Hepatocyte (in vitro differentiated cells): ENCODE measurements around the gene CHD2. TPM values are rescaled to one million over a fixed set of nuclear protein-coding genes. Genes with fewer than 3 reads are reported as not detected.

Experiments
- DNase-seq: peaks from one replicate; pipeline ENCODE4 v3.0.0-alpha.2; 2016; ENCODE audit warnings: low spot score
- H2AFZ ChIP-seq: fragments of 200-600 bp; sonication (generic); 2 replicates; pipeline ENCODE4 v1.6.0; 2016; ENCODE audit warnings: antibody characterized with exemption, mild to moderate bottlenecking
- H3K27ac ChIP-seq: fragments of 200-600 bp; sonication (generic); 2 replicates; pipeline ENCODE4 v1.5.1; 2016; ENCODE audit warnings: mild to moderate bottlenecking
- H3K27me3 ChIP-seq: fragments of 200-600 bp; sonication (generic); 2 replicates; pipeline ENCODE4 v1.6.1; 2016
- H3K36me3 ChIP-seq: fragments of 200-600 bp; sonication (generic); replicated peaks from 2 replicates; pipeline ENCODE4 v1.5.1; 2016; ENCODE audit warnings: low read depth; ENCODE audit not compliant: insufficient read depth
- H3K4me1 ChIP-seq: fragments of 200-600 bp; sonication (generic); 2 replicates; pipeline ENCODE4 v1.5.1; 2016; ENCODE audit warnings: mild to moderate bottlenecking, moderate library complexity; ENCODE audit not compliant: insufficient read depth
- H3K4me2 ChIP-seq: fragments of 200-600 bp; sonication (generic); 2 replicates; pipeline ENCODE4 v1.6.0; 2016
- H3K4me3 ChIP-seq: fragments of 200-600 bp; sonication (generic); 2 replicates; pipeline ENCODE4 v1.5.1; 2016; ENCODE audit warnings: mild to moderate bottlenecking
- H3K79me2 ChIP-seq: fragments of 200-600 bp; sonication (generic); 2 replicates; pipeline ENCODE4 v1.6.0; 2017; ENCODE audit warnings: mild to moderate bottlenecking
- H3K9me2 ChIP-seq: fragments of 200-600 bp; sonication (generic); replicated peaks from 2 replicates; pipeline ENCODE4 v1.6.0; 2017; ENCODE audit warnings: mild to moderate bottlenecking; ENCODE audit not compliant: insufficient read depth
- H3K9me3 ChIP-seq: fragments of 200-600 bp; sonication (generic); 2 replicates; pipeline ENCODE4 v1.5.1; 2016; ENCODE audit warnings: low read depth, mild to moderate bottlenecking
- H4K20me1 ChIP-seq: fragments of 200-600 bp; sonication (generic); 2 replicates; pipeline ENCODE4 v1.6.0; 2016; ENCODE audit warnings: mild to moderate bottlenecking; ENCODE audit not compliant: insufficient read depth, poor library complexity, severe bottlenecking
- CTCF ChIP-seq: fragments of 200-600 bp; sonication (generic); IDR thresholded peaks from 2 replicates; pipeline ENCODE4 v1.5.1; 2016; ENCODE audit warnings: antibody characterized with exemption, mild to moderate bottlenecking; ENCODE audit not compliant: poor library complexity
- EZH2 ChIP-seq: fragments of 200-600 bp; sonication (generic); IDR thresholded peaks from 2 replicates; pipeline ENCODE4 v1.6.1; 2016; ENCODE audit warnings: antibody characterized with exemption, mild to moderate bottlenecking, borderline replicate concordance
- EZH2phosphoT487 ChIP-seq: fragments of 200-600 bp; sonication (generic); IDR thresholded peaks from one replicate; pipeline ENCODE4 v1.6.1; 2018; ENCODE audit warnings: antibody characterized with exemption, mild to moderate bottlenecking, low read depth, moderate library complexity; ENCODE audit not compliant: unreplicated experiment, severe bottlenecking
- WGBS: methylation state at CpG from one replicate; pipeline ENCODE4 v1.1.6; 2016; ENCODE audit warnings: low lambda C conversion rate; ENCODE audit errors: missing lambda C conversion rate; 5-methylcytosine and 5-hydroxymethylcytosine counted together
- polyA plus RNA-seq: library from polyadenylated mRNA; unstranded; fragments of >200 nt; fragmentation: Nextera tagmentation; extraction: Ambion mirVana; gene quantifications from 2 replicates; pipeline ENCODE4 v1.2.1, GENCODE V29; 2016
- total RNA-seq: library from RNA; depleted of rRNA; stranded (reverse); fragments of >200 nt; gene quantifications from 2 replicates; pipeline ENCODE4 v1.2.3, GENCODE V29; 2014

Gene CHD2
- total and polyA plus RNA-seq, 2 experiments from 2014 or later: 49.3 to 133 TPM

- Histone ChIP-seq H3K79me2 (no peaks in the 10 kb centered on the region), H3K9me2 (no peaks in the 10 kb centered on the region), H3K36me3 (no peaks in the 10 kb centered on the region), H3K4me3 (no peak overlapping the region), H2AFZ (no peak overlapping the region), H3K27me3 (no peaks in the 10 kb centered on the region), H3K4me2 (no peak overlapping the region), H3K4me1 (peaks cover 17% of the 10 kb centered on the region), H3K9me3 (no peaks in the 10 kb centered on the region), H3K27ac (peak overlapping the region; percentile 84), H4K20me1 (peaks cover 19% of the 10 kb centered on the region)
- WGBS: 75% methylated on average over 21 of the region's 21 CpGs
- no peak for TF ChIP-seq EZH2
- no peak for TF ChIP-seq EZH2phosphoT487
- TF ChIP-seq CTCF: no peak
- DNase-seq: peak; percentile 44
These were observed 128.6 kb downstream of the CHD2 start for GRCh38 chr15:93028632-93029213.

GRCh38 chr15:93029214-93029835 is 129.2 kb downstream of the CHD2 start:
- 78% methylated on average over 17 of the region's 17 CpGs for WGBS
- Histone ChIP-seq H3K4me2 (no peak overlapping the region), H3K4me1 (peaks cover 17% of the 10 kb centered on the region), H3K79me2 (no peaks in the 10 kb centered on the region), H4K20me1 (peaks cover 19% of the 10 kb centered on the region), H3K36me3 (no peaks in the 10 kb centered on the region), H3K9me3 (no peaks in the 10 kb centered on the region), H2AFZ (no peak overlapping the region), H3K9me2 (no peaks in the 10 kb centered on the region), H3K27me3 (no peaks in the 10 kb centered on the region), H3K27ac (peak overlapping the region; percentile 84), H3K4me3 (no peak overlapping the region)
- no peak for DNase-seq
- no peak for TF ChIP-seq CTCF
- no peak for TF ChIP-seq EZH2phosphoT487
- TF ChIP-seq EZH2: no peak

- H3K79me2 ChIP-seq: no peaks in the 10 kb centered on the region
- H3K9me3 ChIP-seq: no peaks in the 10 kb centered on the region
- no peaks in the 10 kb centered on the region for H3K36me3 ChIP-seq
- no peak overlapping the region for H3K4me3 ChIP-seq
- no peak overlapping the region for H2AFZ ChIP-seq
- H3K4me2 ChIP-seq: no peak overlapping the region
- WGBS: 67% methylated on average over 12 of the region's 12 CpGs
- H4K20me1 ChIP-seq: peaks cover 19% of the 10 kb centered on the region
- H3K27me3 ChIP-seq: no peaks in the 10 kb centered on the region
- H3K9me2 ChIP-seq: no peaks in the 10 kb centered on the region
- peak; percentile 30 for DNase-seq
- H3K27ac ChIP-seq: peak overlapping the region; percentile 84
- H3K4me1 ChIP-seq: peaks cover 17% of the 10 kb centered on the region
- TF ChIP-seq EZH2 (no peak), CTCF (no peak), EZH2phosphoT487 (no peak)
These were observed 129.8 kb downstream of the CHD2 start for GRCh38 chr15:93029836-93030429.
